Loucy (cell line): ENCODE results near the gene TMEM167A.

ENCODE experiments used
- H2AFZ ChIP-seq: fragments of 200-600 bp; sonication (generic); 2 replicates; pipeline ENCODE4 v1.6.0; 2016; ENCODE audit warnings: antibody characterized with exemption, mild to moderate bottlenecking, low read length, moderate library complexity
- H3F3A ChIP-seq: fragments of 200-600 bp; 2 replicates; pipeline ENCODE4 v1.6.0; 2016; ENCODE audit warnings: antibody characterized with exemption, low read depth, mild to moderate bottlenecking
- H3K27me3 ChIP-seq: fragments of 200-600 bp; sonication (generic); 2 replicates; pipeline ENCODE4 v1.6.1; 2014; ENCODE audit warnings: low read length, mild to moderate bottlenecking; ENCODE audit not compliant: insufficient read depth, poor library complexity, severe bottlenecking
- H3K36me3 ChIP-seq: fragments of 200-600 bp; sonication (generic); 2 replicates; pipeline ENCODE4 v1.6.1; 2016; ENCODE audit warnings: low read length; ENCODE audit not compliant: insufficient read depth
- H3K4me1 ChIP-seq: fragments of 200-600 bp; sonication (generic); 2 replicates; pipeline ENCODE4 v1.5.1; 2014; ENCODE audit warnings: low read length, mild to moderate bottlenecking; ENCODE audit not compliant: insufficient read depth, poor library complexity, severe bottlenecking
- H3K4me2 ChIP-seq: fragments of 200-600 bp; sonication (generic); 2 replicates; pipeline ENCODE4 v1.6.0; 2014; ENCODE audit warnings: antibody characterized with exemption, low read length, low read depth, mild to moderate bottlenecking; ENCODE audit not compliant: poor library complexity, severe bottlenecking
- H3K4me3 ChIP-seq: fragments of 200-600 bp; sonication (generic); 2 replicates; pipeline ENCODE4 v1.5.1; 2014; ENCODE audit warnings: low read length, mild to moderate bottlenecking, mixed read lengths; ENCODE audit not compliant: poor library complexity, severe bottlenecking
- H3K79me2 ChIP-seq: fragments of 200-600 bp; sonication (generic); 2 replicates; pipeline ENCODE4 v1.6.1; 2014; ENCODE audit warnings: low read length; ENCODE audit not compliant: insufficient read depth
- H3K9ac ChIP-seq: fragments of 200-600 bp; sonication (generic); 2 replicates; pipeline ENCODE4 v1.6.0; 2014; ENCODE audit warnings: mild to moderate bottlenecking, low read depth, low read length, moderate library complexity; ENCODE audit not compliant: poor library complexity, severe bottlenecking
- H3K9me2 ChIP-seq: fragments of 200-600 bp; sonication (generic); replicated peaks from 2 replicates; pipeline ENCODE4 v1.6.1; 2016; ENCODE audit warnings: low read depth, low read length, mixed read lengths
- H3K9me3 ChIP-seq: fragments of 200-600 bp; sonication (generic); 2 replicates; pipeline ENCODE4 v1.6.1; 2014; ENCODE audit warnings: mild to moderate bottlenecking, antibody characterized with exemption, low read length, low read depth; ENCODE audit not compliant: insufficient read depth
- H4K20me1 ChIP-seq: fragments of 200-600 bp; sonication (generic); 2 replicates; pipeline ENCODE4 v1.6.0; 2014; ENCODE audit warnings: antibody characterized with exemption, low read length, mild to moderate bottlenecking; ENCODE audit not compliant: insufficient read depth, poor library complexity, severe bottlenecking
- CTCF ChIP-seq: fragments of 200-600 bp; sonication (generic); conservative IDR thresholded peaks from 2 replicates; pipeline ENCODE4 v1.5.1; 2014; ENCODE audit warnings: mild to moderate bottlenecking, antibody characterized with exemption, low read length
- EZH2phosphoT487 ChIP-seq: fragments of 200-600 bp; IDR thresholded peaks from 2 replicates; pipeline ENCODE4 v1.6.1; 2018; ENCODE audit warnings: antibody characterized with exemption, mild to moderate bottlenecking, moderate library complexity, borderline replicate concordance

Gene TMEM167A

GRCh38 chr5:83034036-83034435 is 43.2 kb downstream of the TMEM167A start:
- Histone ChIP-seq H3F3A (no peaks in the 10 kb centered on the region), H3K27me3 (no peaks in the 10 kb centered on the region), H2AFZ (no peak overlapping the region), H3K4me1 (peaks cover 8% of the 10 kb centered on the region), H3K36me3 (no peaks in the 10 kb centered on the region), H3K79me2 (no peaks in the 10 kb centered on the region), H3K9me2 (no peaks in the 10 kb centered on the region), H3K4me2 (no peak overlapping the region), H3K9ac (no peak overlapping the region), H3K4me3 (no peak overlapping the region), H4K20me1 (no peaks in the 10 kb centered on the region), H3K9me3 (no peaks in the 10 kb centered on the region)
- TF ChIP-seq EZH2phosphoT487 (no peak), CTCF (no peak)

- Histone ChIP-seq H3K9me2 (no peaks in the 10 kb centered on the region), H3K9me3 (no peaks in the 10 kb centered on the region), H3K4me1 (peaks cover 8% of the 10 kb centered on the region), H3F3A (no peaks in the 10 kb centered on the region), H2AFZ (no peak overlapping the region), H3K4me2 (no peak overlapping the region), H3K27me3 (no peaks in the 10 kb centered on the region), H3K4me3 (no peak overlapping the region), H3K79me2 (no peaks in the 10 kb centered on the region), H4K20me1 (no peaks in the 10 kb centered on the region), H3K36me3 (no peaks in the 10 kb centered on the region), H3K9ac (no peak overlapping the region)
- TF ChIP-seq EZH2phosphoT487 (no peak), CTCF (no peak)
Observed at GRCh38 chr5:83031381-83031780, 45.8 kb downstream of the TMEM167A start.

DNA sequence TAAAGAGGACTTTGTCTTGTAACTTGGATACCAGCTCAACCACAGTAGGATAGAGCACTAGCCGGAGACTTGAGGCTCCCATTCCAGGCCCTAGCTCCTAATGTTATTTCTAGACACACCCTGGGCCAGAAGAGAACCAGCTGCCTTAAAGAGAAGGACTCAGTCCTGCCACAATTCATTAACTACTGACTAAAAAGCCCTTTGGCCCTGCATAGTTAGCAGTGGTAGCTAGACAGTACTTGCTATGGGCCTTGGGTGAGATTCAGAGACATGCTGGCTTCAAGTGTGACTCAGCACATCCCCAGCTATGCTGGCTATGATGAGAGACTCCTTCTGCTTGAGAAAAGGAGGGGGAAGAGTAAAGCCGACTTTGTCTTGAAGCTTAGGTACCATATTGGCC is 47.3 kb downstream of the TMEM167A start:
- H3F3A ChIP-seq = no peaks in the 10 kb centered on the region
- no peak overlapping the region for H3K9ac ChIP-seq
- no peak overlapping the region for H2AFZ ChIP-seq
- peaks cover 3% of the 10 kb centered on the region for H3K4me1 ChIP-seq
- H3K9me3 ChIP-seq = no peaks in the 10 kb centered on the region
- no peak overlapping the region for H3K4me2 ChIP-seq
- H3K27me3 ChIP-seq = no peaks in the 10 kb centered on the region
- no peaks in the 10 kb centered on the region for H3K79me2 ChIP-seq
- H3K4me3 ChIP-seq = no peak overlapping the region
- H3K9me2 ChIP-seq = no peaks in the 10 kb centered on the region
- H4K20me1 ChIP-seq = no peaks in the 10 kb centered on the region
- H3K36me3 ChIP-seq = no peaks in the 10 kb centered on the region
- TF ChIP-seq EZH2phosphoT487 = no peak
- TF ChIP-seq CTCF = no peak
